GM12865 (cell line): ENCODE data around the gene ARHGEF12.

ENCODE experiments used
- DNase-seq: peaks from one replicate; pipeline ENCODE4 v3.0.0; 2010; ENCODE audit warnings: low read depth
- H3K4me3 ChIP-seq: 2 replicates; pipeline ENCODE4 v1.5.1; 2011; ENCODE audit warnings: mild to moderate bottlenecking, low read depth, low read length, control low read depth
- TF ChIP-seq, protein P1 (sequence below): IDR thresholded peaks from 2 replicates; pipeline ENCODE4 v1.5.1; 2011; ENCODE audit warnings: low read length, control low read depth, low read depth, inconsistent platforms; ENCODE audit not compliant: insufficient read depth; ENCODE audit errors: missing control alignments

The ARHGEF12 gene

DNA sequence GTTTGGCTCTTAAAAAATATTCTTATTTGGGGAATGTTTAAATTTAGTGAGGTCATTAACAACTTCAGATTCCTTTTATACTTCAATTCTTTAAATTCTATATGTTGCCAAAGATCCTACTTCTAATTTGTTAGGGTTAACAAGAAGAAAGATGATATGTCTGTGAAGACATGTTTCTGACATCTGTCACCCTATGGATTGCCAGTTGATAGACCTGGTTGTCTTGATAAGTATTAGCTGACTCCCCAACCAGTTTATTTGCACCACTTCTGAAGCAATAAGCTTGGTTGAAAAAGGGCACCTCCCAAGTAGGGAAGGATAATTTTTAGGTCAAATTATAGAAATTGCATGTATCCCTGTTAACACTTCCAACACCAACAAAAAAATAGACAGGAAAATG lies 29.3 kb downstream of the ARHGEF12 start:
- TF ChIP-seq, protein P1, sequence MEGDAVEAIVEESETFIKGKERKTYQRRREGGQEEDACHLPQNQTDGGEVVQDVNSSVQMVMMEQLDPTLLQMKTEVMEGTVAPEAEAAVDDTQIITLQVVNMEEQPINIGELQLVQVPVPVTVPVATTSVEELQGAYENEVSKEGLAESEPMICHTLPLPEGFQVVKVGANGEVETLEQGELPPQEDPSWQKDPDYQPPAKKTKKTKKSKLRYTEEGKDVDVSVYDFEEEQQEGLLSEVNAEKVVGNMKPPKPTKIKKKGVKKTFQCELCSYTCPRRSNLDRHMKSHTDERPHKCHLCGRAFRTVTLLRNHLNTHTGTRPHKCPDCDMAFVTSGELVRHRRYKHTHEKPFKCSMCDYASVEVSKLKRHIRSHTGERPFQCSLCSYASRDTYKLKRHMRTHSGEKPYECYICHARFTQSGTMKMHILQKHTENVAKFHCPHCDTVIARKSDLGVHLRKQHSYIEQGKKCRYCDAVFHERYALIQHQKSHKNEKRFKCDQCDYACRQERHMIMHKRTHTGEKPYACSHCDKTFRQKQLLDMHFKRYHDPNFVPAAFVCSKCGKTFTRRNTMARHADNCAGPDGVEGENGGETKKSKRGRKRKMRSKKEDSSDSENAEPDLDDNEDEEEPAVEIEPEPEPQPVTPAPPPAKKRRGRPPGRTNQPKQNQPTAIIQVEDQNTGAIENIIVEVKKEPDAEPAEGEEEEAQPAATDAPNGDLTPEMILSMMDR, result no peak
- no peak for DNase-seq

DNA sequence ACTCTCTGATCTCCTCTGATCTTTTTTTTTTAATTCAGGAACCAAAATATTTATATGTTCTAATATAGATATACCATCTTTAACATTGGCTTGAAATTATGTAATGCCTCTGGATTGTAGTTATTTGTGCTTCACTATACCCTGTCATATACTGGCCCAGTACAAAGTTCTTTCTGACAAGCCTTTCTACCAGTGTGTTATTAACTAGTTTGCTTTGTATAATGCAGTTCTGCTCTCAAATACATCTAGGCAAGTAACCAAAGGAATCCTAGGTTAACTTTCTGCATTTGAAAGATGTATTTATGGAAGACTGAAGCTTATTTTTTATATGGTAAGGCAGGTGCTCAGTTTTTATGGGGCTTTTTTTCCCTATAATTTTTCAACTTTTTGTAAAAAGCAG lies 36.1 kb downstream of the ARHGEF12 start:
- H3K4me3 ChIP-seq, result no peak overlapping the region
- TF ChIP-seq, protein P1, result no peak
- DNase-seq, result no peak

More for the DNA sequence above, 29.3 kb downstream of the ARHGEF12 start:
- H3K4me3 ChIP-seq, result no peak overlapping the region

DNA sequence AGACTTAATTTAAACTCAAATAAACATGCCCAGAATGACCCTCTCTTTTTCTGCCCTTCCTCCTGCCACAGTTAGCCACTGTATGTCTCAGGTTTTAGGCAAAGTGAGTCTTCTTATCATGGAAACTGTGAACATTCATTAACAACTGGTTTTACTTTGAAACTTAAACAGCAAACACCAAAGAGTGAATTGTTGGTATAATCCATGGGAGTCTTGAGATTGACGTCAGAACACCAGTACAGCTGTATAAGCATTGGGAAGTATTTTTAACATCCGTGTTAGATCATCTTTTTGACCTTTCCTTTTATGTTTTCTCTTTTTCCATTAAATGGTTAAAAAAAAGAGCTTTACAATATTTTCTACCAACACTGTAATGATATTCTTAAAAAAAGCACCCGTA lies 38.9 kb downstream of the ARHGEF12 start:
- TF ChIP-seq, protein P1, result no peak
- no peak for DNase-seq
- H3K4me3 ChIP-seq, result no peak overlapping the region

DNA sequence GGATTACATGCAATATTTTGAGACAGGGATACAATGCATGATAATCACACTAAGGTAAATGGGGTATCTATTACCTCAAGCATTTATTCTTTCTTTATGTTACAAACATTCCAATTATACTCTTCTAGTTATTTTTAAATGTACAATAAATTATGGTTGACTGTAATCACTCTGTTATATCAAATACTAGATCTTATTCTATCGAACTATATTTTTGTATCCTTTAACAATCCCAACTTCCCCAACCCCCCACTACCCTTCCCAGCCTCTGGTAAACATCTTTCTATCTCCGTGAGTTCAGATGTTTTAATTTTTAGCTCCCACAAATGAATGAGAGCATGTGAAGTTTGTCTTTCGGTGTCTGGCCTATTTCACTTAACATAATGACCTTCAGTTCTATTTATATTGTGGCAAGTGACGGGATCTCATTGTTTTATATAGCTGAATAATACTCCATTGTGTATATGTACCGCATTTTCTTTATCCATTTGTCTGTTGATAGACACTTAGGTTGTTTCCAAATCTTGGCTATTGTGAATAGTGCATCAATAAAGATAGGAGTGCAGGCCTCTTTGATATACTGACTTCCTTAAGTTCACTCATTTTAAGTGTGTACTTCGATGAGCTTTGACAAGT lies 40.5 kb downstream of the ARHGEF12 start:
- DNase-seq, result no peak
- H3K4me3 ChIP-seq, result no peak overlapping the region
- TF ChIP-seq, protein P1, result no peak

DNA sequence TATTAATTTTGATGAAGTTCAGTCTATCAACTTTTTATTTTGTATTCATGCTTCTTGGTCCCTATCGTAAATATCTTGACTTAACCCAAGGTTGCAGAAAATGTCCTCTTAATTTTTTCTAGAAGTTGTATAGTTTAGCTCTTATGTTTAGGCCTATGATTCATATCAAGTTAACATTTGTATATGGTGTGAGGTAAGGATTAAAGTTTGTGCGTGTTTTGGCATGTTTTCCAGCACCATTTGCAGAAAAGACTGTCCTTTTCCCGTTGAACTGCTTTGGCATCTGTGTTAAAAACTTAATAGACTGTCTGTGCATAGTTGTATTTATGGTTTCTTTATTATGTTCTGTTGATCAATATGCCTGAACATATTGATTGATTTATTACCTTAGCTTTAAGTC lies 42.3 kb downstream of the ARHGEF12 start:
- DNase-seq, result no peak
- H3K4me3 ChIP-seq, result no peak overlapping the region
- TF ChIP-seq, protein P1, result no peak

DNA sequence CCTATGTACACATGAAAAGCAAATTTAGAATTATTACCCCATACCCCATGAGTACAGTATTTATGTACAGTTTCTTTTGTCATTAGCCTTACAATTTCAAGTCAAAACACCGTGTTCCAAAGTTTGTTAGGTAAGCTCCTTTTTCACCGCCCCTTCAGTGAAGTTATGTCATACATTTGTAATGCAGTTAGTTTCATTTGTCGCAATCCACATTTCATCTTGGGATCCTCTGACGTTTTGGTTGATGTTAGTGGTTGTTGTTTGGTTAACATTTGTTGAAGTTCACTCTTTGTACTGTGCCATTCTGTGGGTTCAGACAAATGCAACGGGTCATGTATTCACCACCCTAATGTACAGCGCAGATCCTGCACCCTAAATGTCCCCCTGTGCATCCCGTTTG lies 45.2 kb downstream of the ARHGEF12 start:
- H3K4me3 ChIP-seq, result no peak overlapping the region
- DNase-seq, result no peak
- TF ChIP-seq, protein P1, result no peak

DNA sequence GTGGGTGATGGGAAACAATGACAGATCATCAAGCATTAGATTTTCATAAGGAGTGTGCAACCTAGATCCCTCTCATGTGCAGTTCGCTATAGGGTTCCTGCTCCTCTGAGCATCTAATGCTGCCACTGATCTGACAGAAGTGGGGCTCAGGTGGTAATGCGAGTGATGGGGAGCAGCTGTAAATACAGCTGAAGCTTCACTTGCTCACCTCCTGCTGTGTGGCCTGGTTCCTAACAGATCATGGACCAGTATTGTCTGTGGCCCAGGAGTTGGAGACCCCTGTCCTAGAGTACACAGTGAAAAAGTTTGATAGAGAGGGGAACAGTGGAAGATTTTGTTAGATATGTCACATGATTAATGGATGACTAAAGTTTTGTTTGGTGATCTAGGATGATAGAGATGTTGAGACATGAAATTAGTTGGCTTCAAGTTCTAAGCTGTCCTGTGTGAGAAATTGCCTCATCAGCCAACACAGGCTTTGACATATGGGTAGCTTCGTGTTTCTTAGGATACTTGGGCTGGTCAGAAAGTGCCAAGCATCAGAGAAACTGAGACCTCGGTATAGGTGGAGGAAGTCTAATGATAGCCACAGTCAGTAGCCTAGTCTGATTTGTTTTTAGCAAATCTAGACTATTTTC lies 47.4 kb downstream of the ARHGEF12 start:
- TF ChIP-seq, protein P1, result no peak
- no peak overlapping the region for H3K4me3 ChIP-seq
- no peak for DNase-seq
